NK-92 (cell line): ENCODE results near the gene ZDHHC11B.
"Not testable (repeated sequence)": the region's sequence is repeated elsewhere in the genome, so short reads cannot be mapped to it uniquely, and the experiment has no call there.

Source experiments
- DNase-seq: peaks from one replicate; lab custom pipeline; 2025; ENCODE audit not compliant: unreplicated experiment; lab: John Stamatoyannopoulos, UW

Gene ZDHHC11B

DNA sequence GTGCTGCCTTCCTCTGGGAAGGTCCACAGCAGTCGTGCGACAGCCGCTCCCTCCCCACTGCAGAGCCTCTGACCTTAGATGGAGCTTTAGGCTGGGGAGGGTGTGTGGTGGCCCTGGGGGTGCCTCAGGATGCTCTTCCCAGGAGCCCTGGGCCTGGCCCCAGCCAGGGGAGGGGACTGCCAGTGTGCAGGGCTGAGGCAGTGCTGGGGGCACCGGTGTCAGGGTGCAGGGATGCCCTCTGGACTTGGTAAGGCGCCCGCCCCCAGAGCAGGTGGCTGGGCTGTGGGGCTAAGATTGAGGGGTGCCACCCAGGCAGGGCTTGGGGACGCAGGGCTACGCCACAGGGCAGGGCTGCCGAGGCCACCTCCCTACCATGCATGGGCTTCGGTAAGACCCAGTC is 13.9 kb downstream of the ZDHHC11B start:
- not testable (repeated sequence) for DNase-seq

GRCh38 chr5:769485-770145 is 14.9 kb downstream of the ZDHHC11B start:
- DNase-seq: not testable (repeated sequence)

DNA sequence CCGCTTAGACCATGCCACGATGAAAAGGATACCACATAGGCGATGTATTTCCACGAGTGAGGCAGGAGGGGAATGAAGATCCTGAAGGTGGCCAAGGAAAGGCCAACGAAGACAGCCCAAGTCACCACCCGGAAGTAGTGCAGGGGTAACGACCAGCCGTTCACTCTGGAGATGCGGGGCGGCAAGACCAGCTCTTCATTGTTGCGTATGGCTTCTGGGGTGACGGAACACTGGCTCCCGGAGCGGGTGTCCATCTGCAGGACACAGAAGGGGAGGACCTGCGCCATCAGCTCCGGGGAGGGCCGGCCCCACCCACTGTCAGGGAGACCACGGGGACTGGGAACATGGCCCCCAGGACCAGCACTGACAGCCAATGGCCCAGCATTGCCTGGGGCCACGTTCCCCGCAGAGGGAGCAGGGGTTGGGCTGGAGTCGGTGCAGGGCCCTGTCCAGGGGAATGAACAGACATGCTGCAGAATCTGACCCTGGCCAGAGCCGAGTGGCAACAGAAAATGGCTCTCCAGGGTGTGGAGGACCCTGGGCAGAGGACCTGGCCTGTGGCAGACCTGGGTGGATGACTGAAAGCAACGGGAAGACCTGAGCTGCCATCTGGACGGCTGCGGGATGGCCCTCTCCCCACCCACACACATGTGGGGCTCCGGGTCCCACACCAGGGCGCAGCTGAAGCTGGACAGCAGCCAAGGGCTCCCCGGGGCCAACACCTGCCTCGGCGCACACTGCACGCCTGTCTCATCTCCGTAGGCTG is 17.7 kb downstream of the ZDHHC11B start:
- DNase-seq: no peak

DNA sequence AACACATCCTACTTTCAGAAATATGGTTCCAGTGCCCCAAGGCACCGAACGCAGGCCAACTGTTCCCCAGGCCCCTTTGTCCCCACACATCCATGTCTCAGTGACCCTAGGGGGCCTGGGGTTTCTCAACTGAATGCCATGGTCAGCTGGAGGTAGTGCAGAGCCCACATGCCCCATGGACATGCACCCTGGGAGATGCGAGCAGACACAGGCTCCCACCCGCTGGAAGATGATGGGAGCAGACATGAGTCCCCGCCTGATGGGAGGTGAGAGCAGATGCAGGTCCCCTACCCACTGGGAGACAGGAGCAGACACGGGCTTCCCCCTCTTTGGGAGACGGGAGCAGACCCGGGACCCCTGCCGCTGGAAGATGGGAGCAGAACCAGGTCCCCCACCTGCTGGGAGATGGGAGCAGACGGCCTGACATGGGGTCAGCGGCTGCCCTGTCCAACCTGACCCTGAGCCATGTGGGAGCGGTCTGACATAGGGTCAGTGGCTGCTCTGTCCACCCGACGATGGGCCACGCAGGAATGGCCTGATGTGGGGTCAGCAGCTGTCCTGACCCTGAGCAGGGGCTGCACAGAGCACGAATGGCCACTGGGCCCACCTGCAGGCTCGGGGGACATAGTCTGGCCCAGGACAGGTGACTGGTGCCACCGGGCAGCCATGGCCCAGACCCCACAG is 18.4 kb downstream of the ZDHHC11B start:
- DNase-seq: no peak

DNA sequence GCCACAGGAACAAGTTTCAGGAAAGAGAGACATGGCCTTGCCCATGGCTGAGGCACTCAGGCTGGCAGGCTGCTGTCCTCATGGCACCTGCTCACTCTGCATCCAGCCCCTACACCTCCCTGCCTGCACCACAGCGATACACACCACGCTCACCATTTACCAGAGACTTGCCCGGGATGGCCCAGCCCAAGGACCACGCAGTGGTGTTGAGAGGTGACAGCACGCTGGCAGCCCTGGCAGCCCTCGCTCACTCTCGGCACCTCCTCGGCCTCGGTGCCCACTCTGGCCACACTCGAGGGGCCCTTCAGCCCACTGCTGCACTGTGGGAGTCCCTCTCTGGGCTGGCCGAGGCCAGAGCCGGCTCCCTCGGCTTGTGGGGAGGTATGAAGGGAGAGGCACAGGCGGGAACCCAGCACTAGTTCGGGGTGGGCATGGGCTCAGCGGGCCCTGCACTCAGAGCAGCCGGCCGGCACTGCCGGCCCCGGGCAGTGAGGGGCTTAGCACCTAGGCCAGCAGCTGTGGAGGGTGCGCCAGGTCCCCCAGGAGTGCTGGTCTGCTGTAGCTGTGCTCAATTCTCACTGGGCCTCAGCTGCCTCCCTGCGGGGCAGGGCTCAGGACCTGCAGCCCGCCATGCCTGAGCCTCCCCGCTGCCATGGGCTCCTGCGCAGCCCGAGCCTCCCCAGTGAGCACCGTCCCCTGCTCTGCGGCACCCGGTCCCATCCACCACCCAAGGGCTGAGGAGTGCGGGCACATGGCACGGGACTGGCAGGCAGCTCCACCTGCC is 20.3 kb downstream of the ZDHHC11B start:
- no peak for DNase-seq

GRCh38 chr5:763397-763796 is 21.1 kb downstream of the ZDHHC11B start:
- DNase-seq: no peak

DNA sequence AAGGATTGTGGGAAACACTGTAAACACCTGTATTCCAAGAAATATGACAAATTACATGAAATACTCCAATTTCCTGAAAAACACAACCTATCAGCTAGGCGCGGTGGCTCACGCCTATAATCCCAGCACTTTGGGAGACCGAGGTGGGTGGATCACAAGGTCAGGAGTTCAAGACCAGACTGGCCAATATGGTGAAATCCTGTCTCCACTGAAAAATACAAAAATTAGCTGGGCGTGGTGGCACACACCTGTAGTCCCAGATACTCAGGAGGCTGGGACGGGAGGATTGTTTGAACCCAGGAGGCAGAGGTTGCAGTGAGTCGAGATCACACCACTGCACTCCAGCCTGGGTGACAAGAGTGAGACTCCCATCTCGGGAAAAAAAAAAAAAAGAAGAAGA is 21.5 kb downstream of the ZDHHC11B start:
- not testable (repeated sequence) for DNase-seq

- DNase-seq: no peak
These were observed 22.4 kb downstream of the ZDHHC11B start for GRCh38 chr5:761854-762710.

GRCh38 chr5:761059-761771 is 23.3 kb downstream of the ZDHHC11B start:
- DNase-seq: no peak

- DNase-seq: no peak
These were observed 24.0 kb downstream of the ZDHHC11B start for GRCh38 chr5:760363-761058.

- DNase-seq: no peak
These were observed 24.7 kb downstream of the ZDHHC11B start for GRCh38 chr5:759781-760362.

DNA sequence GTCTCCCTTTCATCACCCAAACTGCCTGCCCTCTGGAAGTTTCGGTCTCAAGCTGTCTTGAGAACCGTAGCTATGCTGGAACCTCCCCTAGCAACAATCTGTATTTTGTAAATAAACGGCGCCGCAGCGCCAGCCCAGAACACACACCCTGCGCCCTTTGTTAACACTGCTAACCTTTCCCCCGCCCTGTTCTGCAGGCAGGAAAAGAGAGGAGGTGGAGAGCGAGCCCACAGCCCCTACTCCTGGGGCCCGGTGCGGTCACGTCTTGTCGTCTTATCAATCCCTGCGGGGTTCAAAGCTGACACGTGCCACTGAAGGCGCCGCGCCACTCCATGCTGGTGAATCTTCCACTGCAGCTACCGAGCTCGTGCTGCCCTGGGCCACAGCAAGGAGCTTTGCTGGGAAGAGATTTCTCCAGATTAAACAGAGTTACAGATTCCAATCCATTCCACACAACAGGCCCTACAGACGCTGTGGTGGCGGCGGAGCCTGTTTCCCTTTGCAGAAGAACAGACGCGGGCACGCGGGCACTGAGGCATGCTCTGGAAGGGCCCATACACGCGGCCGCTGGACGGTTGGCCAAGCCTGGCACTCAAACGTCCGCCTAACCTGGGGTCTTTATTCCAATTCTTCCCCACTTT is 25.3 kb downstream of the ZDHHC11B start:
- DNase-seq: no peak

DNA sequence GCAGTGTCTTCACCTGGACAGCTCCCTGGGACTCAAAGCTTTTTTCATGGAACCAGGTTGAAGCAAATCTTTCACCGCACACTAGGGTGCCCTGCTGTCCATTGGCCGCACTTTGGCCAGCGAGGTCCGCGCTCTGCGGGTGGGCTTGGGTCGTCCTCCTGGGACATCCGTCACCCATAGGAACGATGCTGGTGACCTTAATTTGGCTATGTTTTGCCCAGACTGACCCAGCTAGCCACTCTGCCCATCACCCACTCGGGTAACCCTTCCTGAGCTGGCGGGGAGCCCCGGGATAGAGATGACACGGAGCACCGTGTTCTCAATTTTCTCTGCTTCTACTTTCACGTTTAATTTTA is 25.9 kb downstream of the ZDHHC11B start:
- DNase-seq: no peak

GRCh38 chr5:757931-758697 is 26.4 kb downstream of the ZDHHC11B start:
- no peak for DNase-seq

DNA sequence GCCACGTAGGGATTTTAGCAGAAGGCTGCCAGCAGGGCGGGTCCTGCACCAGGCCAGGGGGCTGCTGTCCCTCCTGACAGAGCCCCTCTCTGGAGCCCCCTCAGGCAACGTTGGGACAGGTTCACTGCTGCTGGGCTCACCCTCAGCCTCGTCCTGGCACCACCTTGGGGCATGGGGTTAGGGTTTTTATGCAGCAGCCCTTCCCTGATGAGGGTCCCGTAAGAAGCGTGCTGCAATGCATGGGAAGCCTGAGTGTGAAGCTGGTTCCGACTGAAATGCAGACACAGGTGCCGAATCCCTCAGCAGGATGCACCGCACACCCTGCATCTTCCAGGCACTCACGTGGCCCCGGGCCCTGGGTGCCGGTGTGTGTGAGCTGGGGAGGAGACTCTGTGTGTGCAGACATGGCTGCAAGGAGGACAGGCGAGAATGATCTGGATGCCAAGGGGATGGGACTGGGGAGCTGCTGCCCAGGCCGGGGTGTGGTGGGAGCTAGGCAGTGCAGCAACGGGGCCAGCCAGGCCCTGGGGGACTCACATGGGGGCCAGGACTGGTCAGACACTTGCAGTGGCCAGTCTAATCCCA is 27.1 kb downstream of the ZDHHC11B start:
- DNase-seq: no peak

DNA sequence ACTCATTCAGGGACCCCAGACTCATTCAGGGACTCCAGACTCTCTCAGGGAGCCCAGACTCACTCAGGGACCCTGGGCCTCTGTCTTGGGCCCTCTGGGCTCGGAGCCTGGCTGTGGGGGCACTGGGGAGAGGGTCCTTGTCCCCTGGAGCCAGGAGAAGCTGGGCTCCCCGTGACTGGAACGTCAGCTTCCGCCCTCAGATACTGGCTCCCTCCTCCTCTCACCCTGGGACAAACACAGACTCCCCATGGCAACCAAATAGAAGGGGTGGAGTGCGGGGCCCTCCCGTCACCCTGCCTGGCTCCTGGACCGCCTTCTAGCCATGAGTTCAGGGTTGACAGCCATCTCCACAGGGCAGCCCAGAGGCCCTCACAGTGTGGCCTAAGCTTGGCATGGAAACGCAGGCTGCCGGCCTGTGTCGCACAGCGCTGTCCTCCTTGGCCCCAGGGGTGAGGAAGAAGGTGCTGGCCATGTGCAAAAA is 27.6 kb downstream of the ZDHHC11B start:
- DNase-seq: no peak

DNA sequence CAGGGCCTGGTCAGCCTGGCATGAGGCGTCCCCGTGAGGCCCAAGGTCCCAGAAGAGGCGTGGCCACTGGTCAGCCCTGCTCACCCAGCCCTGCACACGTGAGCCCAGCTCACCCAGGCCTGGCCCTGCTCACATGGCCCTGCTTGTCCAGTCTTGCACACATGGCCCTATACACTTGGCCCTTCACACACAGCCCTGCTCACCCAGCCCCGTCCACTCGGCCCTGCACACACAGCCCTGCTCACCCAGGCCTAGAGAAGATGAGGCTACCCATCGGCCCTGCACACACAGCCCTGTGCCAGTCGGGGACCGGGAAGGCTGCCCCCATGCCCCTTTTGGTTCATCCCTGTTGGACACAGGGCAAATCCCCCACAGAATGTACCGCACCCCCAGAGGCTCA is 28.4 kb downstream of the ZDHHC11B start:
- DNase-seq: no peak
